SU-DHL-6 (cell line): Measurements from ENCODE around the gene ORC4.

Experiments used
- H2AFZ ChIP-seq: fragments of 200-600 bp; sonication (generic); 2 replicates; pipeline ENCODE4 v1.6.1; 2014; ENCODE audit warnings: low read depth, mild to moderate bottlenecking, moderate library complexity, mixed read lengths, antibody characterized with exemption, low read length; ENCODE audit not compliant: severe bottlenecking
- H3F3A ChIP-seq: fragments of 200-600 bp; shearing (Covaris generic); 2 replicates; pipeline ENCODE4 v1.6.0; 2016; ENCODE audit warnings: antibody characterized with exemption, mild to moderate bottlenecking; ENCODE audit not compliant: insufficient read depth
- H3K27ac ChIP-seq: fragments of 200-600 bp; sonication (generic); 2 replicates; pipeline ENCODE4 v1.5.1; 2016; ENCODE audit warnings: low read depth, mild to moderate bottlenecking, low read length, moderate library complexity, mixed read lengths
- H3K27me3 ChIP-seq: fragments of 200-600 bp; sonication (generic), shearing (Covaris generic); 2 replicates; pipeline ENCODE4 v1.6.0; 2014; ENCODE audit warnings: mild to moderate bottlenecking, low read length
- H3K36me3 ChIP-seq: fragments of 200-600 bp; sonication (generic); 2 replicates; pipeline ENCODE4 v1.6.1; 2014; ENCODE audit warnings: mild to moderate bottlenecking, low read length, mixed read lengths
- H3K4me2 ChIP-seq: fragments of 300-600, 200-600 bp; shearing (Covaris generic), sonication (generic); 2 replicates; pipeline ENCODE4 v1.6.0; 2014; ENCODE audit warnings: low read length, low read depth, mild to moderate bottlenecking; ENCODE audit not compliant: poor library complexity, severe bottlenecking
- H3K4me3 ChIP-seq: fragments of 200-600 bp; sonication (generic); 2 replicates; pipeline ENCODE4 v1.5.1; 2014; ENCODE audit warnings: antibody characterized with exemption, low read length, mild to moderate bottlenecking, mixed read lengths; ENCODE audit not compliant: insufficient read depth, poor library complexity, severe bottlenecking
- H3K79me2 ChIP-seq: fragments of 200-600 bp; sonication (generic); 2 replicates; pipeline ENCODE4 v1.6.1; 2014; ENCODE audit warnings: mild to moderate bottlenecking, low read length, moderate library complexity; ENCODE audit not compliant: insufficient read depth
- H3K9ac ChIP-seq: fragments of 200-600 bp; sonication (generic); 2 replicates; pipeline ENCODE4 v1.7.0; 2014; ENCODE audit warnings: mild to moderate bottlenecking, low read length
- H3K9me2 ChIP-seq: fragments of 200-600 bp; sonication (generic); replicated peaks from 2 replicates; pipeline ENCODE4 v1.6.1; 2014; ENCODE audit warnings: low read length; ENCODE audit not compliant: insufficient read depth
- H3K9me3 ChIP-seq: fragments of 200-600 bp; sonication (generic); 2 replicates; pipeline ENCODE4 v1.6.1; 2014; ENCODE audit warnings: low read length, mixed read lengths; ENCODE audit not compliant: insufficient read depth
- H4K20me1 ChIP-seq: fragments of 200-600 bp; sonication (generic); 2 replicates; pipeline ENCODE4 v1.6.1; 2014; ENCODE audit warnings: low read depth, mild to moderate bottlenecking, antibody characterized with exemption, low read length, moderate library complexity, mixed read lengths
- CTCF ChIP-seq: fragments of 200-600 bp; sonication (generic); IDR thresholded peaks from one replicate; pipeline ENCODE4 v1.5.1; 2017; ENCODE audit warnings: antibody characterized with exemption, mild to moderate bottlenecking, low read length, moderate library complexity; ENCODE audit not compliant: insufficient read depth, poor library complexity, severe bottlenecking
- EZH2phosphoT487 ChIP-seq: fragments of 200-600 bp; sonication (generic), shearing (Covaris generic); conservative IDR thresholded peaks from 2 replicates; pipeline ENCODE4 v1.6.1; 2018; ENCODE audit warnings: mild to moderate bottlenecking, antibody characterized with exemption, low read length, moderate library complexity, mixed read lengths

The ORC4 gene

DNA sequence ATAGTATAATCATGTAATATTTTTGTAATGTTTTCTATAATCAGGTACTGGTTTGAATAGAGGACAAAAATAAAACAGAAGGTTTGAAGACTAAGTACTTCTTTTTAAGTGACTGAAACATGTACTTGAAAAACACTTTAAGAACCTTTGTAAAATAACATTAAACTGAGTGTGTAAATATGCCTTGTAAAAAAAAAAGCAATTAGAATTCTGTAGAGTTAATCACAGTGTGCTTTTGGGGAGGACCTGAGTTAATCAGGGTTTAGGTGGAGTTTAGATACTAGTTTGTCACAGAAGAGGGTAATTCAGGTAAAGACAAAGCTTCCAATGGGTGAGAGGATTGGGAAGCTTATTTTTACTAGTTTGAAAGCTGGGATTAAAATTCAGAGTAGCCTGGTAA is 10.6 kb upstream of the ORC4 start:
- TF ChIP-seq CTCF: no peak
- no peak for TF ChIP-seq EZH2phosphoT487
- H3K9ac ChIP-seq: no peak overlapping the region
- H3K9me3 ChIP-seq: no peaks in the 10 kb centered on the region

DNA sequence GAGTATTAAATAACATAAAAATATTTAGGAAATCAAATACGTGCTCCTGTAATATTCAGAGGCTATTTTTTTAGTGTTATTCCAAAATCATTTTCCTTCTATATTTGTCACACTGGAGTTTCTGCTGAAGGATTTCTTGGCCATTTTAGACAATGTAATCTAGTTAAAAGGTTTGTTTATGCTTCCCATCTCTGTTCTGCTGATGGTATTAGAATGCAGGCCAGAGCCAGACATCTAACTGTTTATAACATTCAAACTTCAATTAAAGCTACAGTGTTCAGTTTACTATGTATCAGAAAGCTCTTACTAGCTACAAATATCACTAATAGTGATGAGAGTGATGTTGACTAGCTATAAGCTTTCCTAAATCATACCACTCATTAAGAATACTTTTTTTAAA is 8.2 kb upstream of the ORC4 start:
- Histone ChIP-seq H3K9ac (no peak overlapping the region), H3K4me3 (no peak overlapping the region), H3K36me3 (no peaks in the 10 kb centered on the region; the same call in 1 of the 2 replicates), H3K9me2 (no peaks in the 10 kb centered on the region), H3K79me2 (peaks cover 42% of the 10 kb centered on the region), H3K27me3 (no peaks in the 10 kb centered on the region), H4K20me1 (0 out of 2 replicates have a peak, but pooled peaks cover 4% of the 10 kb centered on the region), H3K4me2 (no peak overlapping the region), H3K9me3 (no peaks in the 10 kb centered on the region), H2AFZ (no peak overlapping the region), H3K27ac (no peak overlapping the region), H3F3A (no peaks in the 10 kb centered on the region)
- TF ChIP-seq CTCF (no peak), EZH2phosphoT487 (no peak)

More for the DNA sequence above, 10.6 kb upstream of the ORC4 start:
- no peaks in the 10 kb centered on the region for H3K36me3 ChIP-seq
- H3K4me3 ChIP-seq: no peak overlapping the region
- no peak overlapping the region for H2AFZ ChIP-seq
- H3K9me2 ChIP-seq: no peaks in the 10 kb centered on the region
- H3K27me3 ChIP-seq: no peaks in the 10 kb centered on the region
- H3F3A ChIP-seq: no peaks in the 10 kb centered on the region
- no peak overlapping the region for H3K27ac ChIP-seq
- H3K4me2 ChIP-seq: no peak overlapping the region
- 0 out of 2 replicates have a peak, but pooled peaks cover 7% of the 10 kb centered on the region for H4K20me1 ChIP-seq
- H3K79me2 ChIP-seq: peaks cover 23% of the 10 kb centered on the region; the same call in 1 of the 2 replicates

DNA sequence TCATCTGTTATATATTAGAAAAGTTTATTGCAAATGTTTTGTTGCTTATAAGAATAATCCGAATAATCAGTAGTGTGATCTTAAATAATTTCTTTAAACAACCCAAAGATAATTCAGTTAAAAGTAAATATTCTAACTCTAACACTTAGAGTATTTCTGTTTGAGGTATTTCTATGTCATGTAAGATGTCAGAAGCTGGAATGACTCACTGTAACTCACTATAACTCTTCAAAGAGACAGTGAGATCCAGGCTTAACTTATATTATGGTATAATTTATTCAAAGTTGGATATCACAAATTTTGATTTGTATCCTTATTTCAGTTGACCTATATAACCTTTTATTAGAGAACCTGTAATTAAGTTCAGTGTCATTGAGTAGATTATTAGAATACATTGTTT is 7.3 kb upstream of the ORC4 start:
- no peaks in the 10 kb centered on the region for H3K9me3 ChIP-seq
- H2AFZ ChIP-seq: no peak overlapping the region
- no peaks in the 10 kb centered on the region for H3K27me3 ChIP-seq
- TF ChIP-seq CTCF (no peak), EZH2phosphoT487 (no peak)
- H3K79me2 ChIP-seq: peaks cover 52% of the 10 kb centered on the region
- H3F3A ChIP-seq: no peaks in the 10 kb centered on the region
- no peaks in the 10 kb centered on the region; the same call in 1 of the 2 replicates for H3K36me3 ChIP-seq
- H3K9me2 ChIP-seq: no peaks in the 10 kb centered on the region
- no peak overlapping the region for H3K27ac ChIP-seq
- no peak overlapping the region for H3K9ac ChIP-seq
- no peak overlapping the region for H3K4me3 ChIP-seq
- H3K4me2 ChIP-seq: no peak overlapping the region
- 0 out of 2 replicates have a peak, but pooled peaks cover 4% of the 10 kb centered on the region for H4K20me1 ChIP-seq

GRCh38 chr2:148026573-148026972 is 6.0 kb upstream of the ORC4 start:
- Histone ChIP-seq H3K9ac (no peak overlapping the region), H3K36me3 (no peaks in the 10 kb centered on the region; the same call in 1 of the 2 replicates), H2AFZ (no peak overlapping the region), H3K4me2 (no peak overlapping the region), H3F3A (no peaks in the 10 kb centered on the region), H3K4me3 (no peak overlapping the region), H4K20me1 (0 out of 2 replicates have a peak, but pooled peaks cover 4% of the 10 kb centered on the region), H3K9me2 (no peaks in the 10 kb centered on the region), H3K27me3 (no peaks in the 10 kb centered on the region), H3K9me3 (no peaks in the 10 kb centered on the region), H3K27ac (no peak overlapping the region), H3K79me2 (peaks cover 64% of the 10 kb centered on the region)
- TF ChIP-seq CTCF: no peak
- TF ChIP-seq EZH2phosphoT487: no peak
